Ascending aorta (tissue), 2 donors: ENCODE results near the gene XRCC6. TPM values are rescaled to one million over a fixed set of nuclear protein-coding genes. Genes with fewer than 3 reads are reported as not detected.
A peak's percentile ranks its signal among the peaks of the same experiment; 100 is the strongest.
"Not testable (repeated sequence)": the region's sequence is repeated elsewhere in the genome, so short reads cannot be mapped to it uniquely, and the experiment has no call there.

Experiments used
- DNase-seq, 2 donors: peaks; one replicate each; pipeline ENCODE4 v3.0.0-alpha.2; 2019; ENCODE audit warnings: low spot score in 2 of 2
- H3K27ac ChIP-seq, 2 donors: fragments of 200-600 bp; sonication (generic); one replicate each; pipeline ENCODE4 v1.5.1; 2016 to 2017; ENCODE audit warnings: mild to moderate bottlenecking in 1 of 2
- H3K27me3 ChIP-seq: fragments of 200-600 bp; sonication (generic); one replicate; pipeline ENCODE4 v1.5.1; 2017
- H3K36me3 ChIP-seq, 2 donors: fragments of 200-600 bp; sonication (generic); one replicate each; pipeline ENCODE4 v1.5.1; 2016
- H3K4me1 ChIP-seq, 2 donors: fragments of 200-600 bp; sonication (generic); one replicate each; pipeline ENCODE4 v1.5.1; 2016 to 2017; ENCODE audit warnings: mild to moderate bottlenecking in 1 of 2
- H3K4me3 ChIP-seq, 2 donors: fragments of 200-600 bp; sonication (generic); one replicate each; pipeline ENCODE4 v1.5.1; 2016 to 2017; ENCODE audit warnings: mild to moderate bottlenecking in 1 of 2
- H3K9me3 ChIP-seq, 2 donors: fragments of 200-600 bp; sonication (generic); one replicate each; pipeline ENCODE4 v1.5.1; 2016
- CTCF ChIP-seq, 3 experiments: fragments of 200-600 bp in 2 of 3; fragments of 450-650 bp in 1 of 3; sonication (generic) in 2 of 3; IDR thresholded peaks; one replicate each; pipeline ENCODE4 v1.5.1; 2016 to 2019; ENCODE audit warnings: antibody characterized with exemption in 3 of 3, mild to moderate bottlenecking in 1 of 3, moderate library complexity in 1 of 3
- intact Hi-C: fragments of 100-400 bp; cut with DNase I; formaldehyde crosslinking; loops from one replicate; pipeline ENCODE4 v1.15.1; 2023
- total RNA-seq: library from RNA; depleted of rRNA; stranded (reverse); fragments of >200 nt; gene quantifications from one replicate; pipeline ENCODE4 v1.1.0, GENCODE V29; 2016

XRCC6 gene
- total RNA-seq, 1 donor from 2014 or later, result 89.7 TPM

GRCh38 chr22:41683052-41683451 lies 62.0 kb downstream of the XRCC6 start:
- TF ChIP-seq CTCF (IDR thresholded peaks at IDR 0.05), result no peak
- H3K27me3 ChIP-seq, result no peaks in the 10 kb centered on the region
- H3K36me3 ChIP-seq, result peaks cover 22 to 25% of the 10 kb centered on the region in 2 donors
- H3K4me3 ChIP-seq, result peak overlapping the region in 1 of 2 donors; percentile 80
- no peak for DNase-seq
- intact Hi-C loops, result no loop called here
- no peaks in the 10 kb centered on the region for H3K9me3 ChIP-seq
- peak overlapping the region; percentile 80 to 86 for H3K27ac ChIP-seq
- peaks cover 0 to 9% of the 10 kb centered on the region in 2 donors for H3K4me1 ChIP-seq

GRCh38 chr22:41683616-41684015 lies 62.5 kb downstream of the XRCC6 start:
- H3K27me3 ChIP-seq, result no peaks in the 10 kb centered on the region
- intact Hi-C loops, result no loop called here
- no peak for TF ChIP-seq CTCF (IDR thresholded peaks at IDR 0.05)
- no peak overlapping the region for H3K27ac ChIP-seq
- H3K4me3 ChIP-seq, result no peak overlapping the region
- no peaks in the 10 kb centered on the region for H3K9me3 ChIP-seq
- no peak for DNase-seq
- H3K4me1 ChIP-seq, result peaks cover 0 to 9% of the 10 kb centered on the region in 2 donors
- H3K36me3 ChIP-seq, result peaks cover 16 to 19% of the 10 kb centered on the region in 2 donors

- intact Hi-C loops, result no loop called here
- Histone ChIP-seq H3K36me3 (peaks cover 10 to 14% of the 10 kb centered on the region in 2 donors), H3K27ac (no peak overlapping the region), H3K9me3 (no peaks in the 10 kb centered on the region), H3K27me3 (no peaks in the 10 kb centered on the region), H3K4me1 (peaks cover 0 to 12% of the 10 kb centered on the region in 2 donors), H3K4me3 (no peak overlapping the region)
- TF ChIP-seq CTCF (IDR thresholded peaks at IDR 0.05), result no peak
- no peak for DNase-seq
Observed at GRCh38 chr22:41684194-41684593, 63.1 kb downstream of the XRCC6 start.

- H3K4me3 ChIP-seq, result peak overlapping the region in 1 of 2 donors; percentile 84
- H3K27ac ChIP-seq, H3K27me3 ChIP-seq, H3K36me3 ChIP-seq, DNase-seq, H3K9me3 ChIP-seq, intact Hi-C loops: not testable (repeated sequence)
- H3K4me1 ChIP-seq, result peaks cover 0 to 12% of the 10 kb centered on the region in 2 donors
Observed at GRCh38 chr22:41686890-41687289, 65.8 kb downstream of the XRCC6 start.

- H3K4me3 ChIP-seq, result peak overlapping the region; percentile 81 to 84
- H3K27me3 ChIP-seq, result no peaks in the 10 kb centered on the region
- no peaks in the 10 kb centered on the region for H3K36me3 ChIP-seq
- H3K4me1 ChIP-seq, result peaks cover 0 to 12% of the 10 kb centered on the region in 2 donors
- H3K27ac ChIP-seq, result peak overlapping the region; percentile 97 to 99
- DNase-seq, result no peak
- no peaks in the 10 kb centered on the region for H3K9me3 ChIP-seq
- no peak for TF ChIP-seq CTCF (IDR thresholded peaks at IDR 0.05)
- intact Hi-C loops, result loop anchor here (2.0 kb wide), 3 partner anchors 21 to 259 kb away; partner anchors contain the start of genes CENPM and SREBF2
Observed at GRCh38 chr22:41687901-41688364, 66.8 kb downstream of the XRCC6 start.

- peaks cover 0 to 12% of the 10 kb centered on the region in 2 donors for H3K4me1 ChIP-seq
- peak; percentile 71 to 96 for DNase-seq
- no peak for TF ChIP-seq CTCF (IDR thresholded peaks at IDR 0.05)
- H3K4me3 ChIP-seq, result peak within 1 kb of the TSS; percentile 81 to 84
- no peaks in the 10 kb centered on the region for H3K27me3 ChIP-seq
- intact Hi-C loops, result loop anchor here (2.0 kb wide), 3 partner anchors 22 to 258 kb away; partner anchors contain the start of genes CENPM and SREBF2
- H3K36me3 ChIP-seq, result peaks cover 0 to 3% of the 10 kb centered on the region in 2 donors
- peak within 1 kb of the TSS; percentile 97 to 99 for H3K27ac ChIP-seq
- H3K9me3 ChIP-seq, result no peaks in the 10 kb centered on the region
Observed at GRCh38 chr22:41688365-41689211, 67.5 kb downstream of the XRCC6 start, which contains the start of gene SNU13. Gene SNU13, minus strand, starts transcription at chr22:41688867. Its CDS starts 71 bp downstream, at chr22:41688796.
